Liver (tissue), 9 donors: ENCODE measurements around the gene GALC. TPM values are rescaled to one million over a fixed set of nuclear protein-coding genes. Genes with fewer than 3 reads are reported as not detected.

Source experiments
- DNase-seq: peaks from one replicate; pipeline ENCODE4 v3.0.0-alpha.2; 2017; ENCODE audit warnings: low spot score
- H3K27ac ChIP-seq, 2 donors: one replicate each; pipeline ENCODE4 v1.7.0; 2013; ENCODE audit warnings: inconsistent platforms in 2 of 2, low read length in 2 of 2, control low read depth in 1 of 2, low read depth in 1 of 2, mild to moderate bottlenecking in 1 of 2
- H3K27me3 ChIP-seq, 4 donors: one replicate each; pipeline versions ENCODE4 v1.6.1 to v1.7.0; 2013; ENCODE audit warnings: low read length in 3 of 4, inconsistent platforms in 1 of 4, mild to moderate bottlenecking in 1 of 4, moderate library complexity in 1 of 4; ENCODE audit not compliant: control insufficient read depth in 4 of 4, insufficient read depth in 4 of 4
- H3K36me3 ChIP-seq, 4 donors: one replicate each; pipeline versions ENCODE4 v1.6.1 to v1.7.0; 2013; ENCODE audit warnings: low read length in 3 of 4, mild to moderate bottlenecking in 3 of 4, low read depth in 1 of 4, moderate library complexity in 1 of 4; ENCODE audit not compliant: control insufficient read depth in 4 of 4, insufficient read depth in 3 of 4
- H3K4me1 ChIP-seq, 4 donors: one replicate each; pipeline versions ENCODE4 v1.6.1 to v1.7.0; 2013; ENCODE audit warnings: low read length in 3 of 4, mild to moderate bottlenecking in 3 of 4, moderate library complexity in 1 of 4; ENCODE audit not compliant: control insufficient read depth in 4 of 4, insufficient read depth in 4 of 4
- H3K4me3 ChIP-seq, 3 donors: one replicate each; pipeline versions ENCODE4 v1.6.1 to v1.7.0; 2013; ENCODE audit warnings: low read length in 3 of 3, control low read depth in 1 of 3, low read depth in 1 of 3, mild to moderate bottlenecking in 1 of 3
- H3K9ac ChIP-seq, 2 donors: one replicate each; pipeline ENCODE4 v1.7.0; 2013; ENCODE audit warnings: low read length in 2 of 2, mild to moderate bottlenecking in 2 of 2, moderate library complexity in 2 of 2, control low read depth in 1 of 2, low read depth in 1 of 2
- H3K9me3 ChIP-seq, 4 donors: one replicate each; pipeline versions ENCODE4 v1.6.1 to v1.7.0; 2013; ENCODE audit warnings: low read length in 3 of 4; ENCODE audit not compliant: control insufficient read depth in 4 of 4
- ATF3 ChIP-seq: IDR thresholded peaks from 2 replicates; pipeline ENCODE4 v1.6.1; 2016; ENCODE audit warnings: antibody characterized with exemption
- CTCF ChIP-seq: fragments of 150-350 bp; IDR thresholded peaks from 2 replicates; pipeline ENCODE4 v1.5.1; 2017; ENCODE audit warnings: improper control_type of control experiment, low read depth, low read length; ENCODE audit not compliant: missing input control
- EGR1 ChIP-seq, 2 donors: IDR thresholded peaks; 2 replicates each; pipeline ENCODE4 v1.6.1; 2016 to 2018; ENCODE audit warnings: antibody characterized with exemption in 2 of 2, low read depth in 2 of 2
- FOXA1 ChIP-seq: IDR thresholded peaks from 2 replicates; pipeline ENCODE4 v1.6.1; 2016; ENCODE audit warnings: antibody characterized with exemption
- FOXA2 ChIP-seq: IDR thresholded peaks from 2 replicates; pipeline ENCODE4 v1.6.1; 2016; ENCODE audit warnings: antibody characterized with exemption
- GABPA ChIP-seq, 2 donors: IDR thresholded peaks in 1 of 2; conservative IDR thresholded peaks in 1 of 2; 2 replicates each; pipeline ENCODE4 v1.6.1; 2016; ENCODE audit warnings: antibody characterized with exemption in 2 of 2, mild to moderate bottlenecking in 1 of 2, moderate library complexity in 1 of 2
- HNF4A ChIP-seq, 2 donors: conservative IDR thresholded peaks; 2 replicates each; pipeline ENCODE4 v1.6.1; 2016; ENCODE audit warnings: antibody characterized with exemption in 2 of 2, mild to moderate bottlenecking in 2 of 2
- HNF4G ChIP-seq: IDR thresholded peaks from 2 replicates; pipeline ENCODE4 v1.6.1; 2016; ENCODE audit warnings: antibody characterized with exemption
- JUND ChIP-seq, 2 donors: IDR thresholded peaks; 2 replicates each; pipeline ENCODE4 v1.6.1; 2016; ENCODE audit warnings: antibody characterized with exemption in 2 of 2
- MAX ChIP-seq: IDR thresholded peaks from 2 replicates; pipeline ENCODE4 v1.6.1; 2016; ENCODE audit warnings: antibody characterized with exemption
- NR2F2 ChIP-seq: IDR thresholded peaks from 2 replicates; pipeline ENCODE4 v1.6.1; 2016; ENCODE audit warnings: antibody characterized with exemption
- RAD21 ChIP-seq, 2 donors: IDR thresholded peaks; 2 replicates each; pipeline ENCODE4 v1.6.1; 2016; ENCODE audit warnings: antibody characterized with exemption in 2 of 2, mild to moderate bottlenecking in 2 of 2
- REST ChIP-seq: IDR thresholded peaks from 2 replicates; pipeline ENCODE4 v1.6.1; 2016; ENCODE audit warnings: antibody characterized with exemption, mild to moderate bottlenecking
- RXRA ChIP-seq, 2 donors: IDR thresholded peaks; 2 replicates each; pipeline ENCODE4 v1.6.1; 2017 to 2018; ENCODE audit warnings: antibody characterized with exemption in 2 of 2, mild to moderate bottlenecking in 1 of 2
- SP1 ChIP-seq: IDR thresholded peaks from 2 replicates; pipeline ENCODE4 v1.6.1; 2018; ENCODE audit warnings: antibody characterized with exemption, mild to moderate bottlenecking
- TAF1 ChIP-seq: conservative IDR thresholded peaks from 2 replicates; pipeline ENCODE4 v1.6.1; 2016; ENCODE audit warnings: antibody characterized with exemption, mild to moderate bottlenecking
- ZBTB33 ChIP-seq: IDR thresholded peaks from 2 replicates; pipeline ENCODE4 v1.6.1; 2016; ENCODE audit warnings: antibody characterized with exemption
- WGBS: extraction: QIAGEN DNeasy Blood & Tissue Kit; methylation state at CpG from one replicate; pipeline ENCODE4 v1.1.7; 2013; 5-methylcytosine and 5-hydroxymethylcytosine counted together
- polyA plus RNA-seq, 2 donors: library from polyadenylated mRNA; stranded (reverse) in 1 of 2; unstranded in 1 of 2; fragments of 200-250 nt in 1 of 2; fragments of >200 nt in 1 of 2; fragmentation: Nextera tagmentation in 1 of 2; extraction: Ambion mirVana in 1 of 2; gene quantifications; one replicate each; pipeline versions ENCODE4 v1.2.1 to v1.2.3, GENCODE V29; 2013 to 2015
- total RNA-seq, 2 donors: library from RNA; depleted of rRNA; stranded (reverse); fragments of >200 nt; gene quantifications; one replicate each; pipeline ENCODE4 v1.2.3, GENCODE V29; 2014
- donor health status: healthy.
- donor health status: healthy.
- donor health status: healthy.
- donor health status: healthy.
- donor health status: healthy.

The GALC gene
- total and polyA plus RNA-seq, 4 donors: 2.8 to 20.8 (median 12.1) TPM

- 84% methylated on average over 3 of the region's 3 CpGs for WGBS
- TF ChIP-seq JUND (IDR thresholded peaks at IDR 0.05) (no peak), RAD21 (IDR thresholded peaks at IDR 0.05) (no peak), EGR1 (IDR thresholded peaks at IDR 0.05; ENCODE audit: low read depth in 2 of 2) (no peak), RXRA (IDR thresholded peaks at IDR 0.05) (no peak)
- H3K36me3 ChIP-seq: peaks cover 0 to 5% (median under 1%) of the 10 kb centered on the region in 4 donors
- H3K27ac ChIP-seq: peak overlapping the region; percentile 61 to 73
- H3K4me1 ChIP-seq: peaks cover 2 to 22% (median 10%) of the 10 kb centered on the region in 4 donors
- H3K9me3 ChIP-seq: no peaks in the 10 kb centered on the region
- no peak for DNase-seq
- no peak overlapping the region for H3K4me3 ChIP-seq
- no peaks in the 10 kb centered on the region for H3K27me3 ChIP-seq
- no peak overlapping the region for H3K9ac ChIP-seq
These were observed 46.2 kb upstream of the GALC start for GRCh38 chr14:88039197-88039596.

- TF ChIP-seq RXRA (IDR thresholded peaks at IDR 0.05) (no peak), FOXA2 (no peak), FOXA1 (no peak)
- no peaks in the 10 kb centered on the region for H3K27me3 ChIP-seq
- H3K36me3 ChIP-seq: peaks cover 0 to 5% (median 2%) of the 10 kb centered on the region in 4 donors
- H3K9ac ChIP-seq: no peak overlapping the region
- no peak for DNase-seq
- no peak overlapping the region for H3K27ac ChIP-seq
- no peak overlapping the region for H3K4me3 ChIP-seq
- WGBS: 89% methylated on average over 1 of the region's 1 CpG
- H3K4me1 ChIP-seq: peaks cover 2 to 22% (median 8%) of the 10 kb centered on the region in 4 donors
- H3K9me3 ChIP-seq: no peaks in the 10 kb centered on the region
These were observed 44.3 kb upstream of the GALC start for GRCh38 chr14:88037325-88037724.

GRCh38 chr14:88036422-88036821 lies 43.4 kb upstream of the GALC start:
- no peaks in the 10 kb centered on the region for H3K9me3 ChIP-seq
- H3K4me1 ChIP-seq: peaks cover 0 to 20% (median 5%) of the 10 kb centered on the region in 4 donors
- TF ChIP-seq NR2F2: no peak
- no peak for TF ChIP-seq EGR1 (IDR thresholded peaks at IDR 0.05; ENCODE audit: low read depth in 2 of 2)
- no peak for TF ChIP-seq RXRA (IDR thresholded peaks at IDR 0.05)
- TF ChIP-seq FOXA2: no peak
- TF ChIP-seq TAF1: no peak
- TF ChIP-seq REST: no peak
- TF ChIP-seq MAX: no peak
- no peak for TF ChIP-seq GABPA (IDR thresholded peaks at IDR 0.05 in 1 of 2, conservative IDR thresholded peaks at IDR 0.05 in 1 of 2)
- TF ChIP-seq HNF4G: no peak
- no peak for TF ChIP-seq ATF3
- TF ChIP-seq SP1: no peak
- TF ChIP-seq RAD21 (IDR thresholded peaks at IDR 0.05): no peak
- TF ChIP-seq ZBTB33: no peak
- TF ChIP-seq CTCF: no peak
- no peak for TF ChIP-seq JUND (IDR thresholded peaks at IDR 0.05)
- no peak for TF ChIP-seq HNF4A (conservative IDR thresholded peaks at IDR 0.05)
- H3K27me3 ChIP-seq: no peaks in the 10 kb centered on the region
- H3K36me3 ChIP-seq: peaks cover 0 to 5% (median 2%) of the 10 kb centered on the region in 4 donors
- H3K27ac ChIP-seq: no peak overlapping the region
- no peak for DNase-seq
- H3K4me3 ChIP-seq: no peak overlapping the region
- H3K9ac ChIP-seq: no peak overlapping the region
- 73% methylated on average over 2 of the region's 2 CpGs for WGBS
